Cardiac fibroblast (primary cell): ENCODE results near the gene ZNF423.

Experiments
- DNase-seq, 2 donors: peaks; one replicate each; pipeline versions ENCODE4 v3.0.0 to v3.0.0-alpha.2; 2010; ENCODE audit warnings: low read depth in 2 of 2
- H3K4me3 ChIP-seq, 2 donors: replicated peaks in 1 of 2; 1 replicate in 1 of 2; 2 replicates in 1 of 2; pipeline ENCODE4 v1.5.1; 2011; ENCODE audit warnings: low read depth in 2 of 2, low read length in 2 of 2, mild to moderate bottlenecking in 2 of 2, moderate library complexity in 1 of 2
- TF ChIP-seq, protein P1 (sequence below): IDR thresholded peaks from one replicate; pipeline ENCODE4 v1.5.1; 2011; ENCODE audit warnings: low read depth, mild to moderate bottlenecking, low read length, inconsistent platforms

Gene ZNF423

GRCh38 chr16:49457196-49457595 lies 398.7 kb downstream of the ZNF423 start:
- no peak overlapping the region for H3K4me3 ChIP-seq
- DNase-seq = no peak
- TF ChIP-seq, protein P1, sequence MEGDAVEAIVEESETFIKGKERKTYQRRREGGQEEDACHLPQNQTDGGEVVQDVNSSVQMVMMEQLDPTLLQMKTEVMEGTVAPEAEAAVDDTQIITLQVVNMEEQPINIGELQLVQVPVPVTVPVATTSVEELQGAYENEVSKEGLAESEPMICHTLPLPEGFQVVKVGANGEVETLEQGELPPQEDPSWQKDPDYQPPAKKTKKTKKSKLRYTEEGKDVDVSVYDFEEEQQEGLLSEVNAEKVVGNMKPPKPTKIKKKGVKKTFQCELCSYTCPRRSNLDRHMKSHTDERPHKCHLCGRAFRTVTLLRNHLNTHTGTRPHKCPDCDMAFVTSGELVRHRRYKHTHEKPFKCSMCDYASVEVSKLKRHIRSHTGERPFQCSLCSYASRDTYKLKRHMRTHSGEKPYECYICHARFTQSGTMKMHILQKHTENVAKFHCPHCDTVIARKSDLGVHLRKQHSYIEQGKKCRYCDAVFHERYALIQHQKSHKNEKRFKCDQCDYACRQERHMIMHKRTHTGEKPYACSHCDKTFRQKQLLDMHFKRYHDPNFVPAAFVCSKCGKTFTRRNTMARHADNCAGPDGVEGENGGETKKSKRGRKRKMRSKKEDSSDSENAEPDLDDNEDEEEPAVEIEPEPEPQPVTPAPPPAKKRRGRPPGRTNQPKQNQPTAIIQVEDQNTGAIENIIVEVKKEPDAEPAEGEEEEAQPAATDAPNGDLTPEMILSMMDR = no peak

DNA sequence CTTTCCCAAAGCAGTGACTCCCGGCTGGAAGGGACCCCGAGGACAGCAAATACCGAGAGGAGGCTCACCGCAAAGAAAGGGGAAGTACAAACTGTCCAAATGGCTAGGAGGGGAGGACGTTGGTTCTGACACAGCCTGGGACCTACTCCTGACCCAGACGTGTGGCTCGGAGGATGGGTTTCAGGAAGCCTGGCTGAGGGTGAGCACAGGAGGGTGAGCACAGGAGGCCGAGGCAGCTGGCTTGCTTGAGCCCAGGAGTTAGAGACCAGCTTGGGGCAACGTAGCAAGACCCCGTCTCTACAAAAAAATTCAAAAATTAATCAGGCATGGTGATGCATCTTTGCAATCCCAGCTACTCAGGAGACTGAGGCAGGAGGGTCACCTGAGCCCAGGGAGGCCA lies 399.1 kb downstream of the ZNF423 start:
- TF ChIP-seq, protein P1 = no peak
- no peak overlapping the region for H3K4me3 ChIP-seq
- DNase-seq = no peak

- TF ChIP-seq, protein P1 = no peak
- no peak overlapping the region for H3K4me3 ChIP-seq
- no peak for DNase-seq
Measured at GRCh38 chr16:49455991-49456745, 399.7 kb downstream of the ZNF423 start.

- H3K4me3 ChIP-seq = no peak overlapping the region
- TF ChIP-seq, protein P1 = no peak
- DNase-seq = no peak
Measured at GRCh38 chr16:49455181-49455990, 400.5 kb downstream of the ZNF423 start.

- no peak for DNase-seq
- H3K4me3 ChIP-seq = no peak overlapping the region
- TF ChIP-seq, protein P1 = no peak
Measured at GRCh38 chr16:49454426-49455180, 401.3 kb downstream of the ZNF423 start.

DNA sequence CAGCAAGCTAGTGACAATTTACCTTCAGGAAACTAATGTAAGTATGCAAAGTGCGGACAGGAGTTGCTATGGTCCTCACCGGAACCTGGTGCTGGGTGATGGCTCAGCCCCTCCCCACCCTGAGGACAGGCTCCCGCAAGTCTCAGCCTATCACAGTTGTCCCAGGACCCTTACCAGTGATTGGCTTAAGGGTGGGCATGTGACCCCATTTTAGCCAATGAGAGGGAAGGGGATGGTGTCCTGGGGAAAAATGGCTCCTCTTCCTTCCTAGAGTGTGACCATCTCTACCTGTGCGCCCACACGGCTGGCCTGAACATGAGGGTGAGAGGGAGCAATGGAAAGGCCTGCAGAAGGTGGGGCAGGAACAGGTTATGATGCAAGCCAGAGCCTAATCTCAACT lies 401.9 kb downstream of the ZNF423 start:
- no peak for DNase-seq
- H3K4me3 ChIP-seq = no peak overlapping the region
- TF ChIP-seq, protein P1 = no peak
